ENCODE data around the gene MTFR1L. TPM values are rescaled to one million over a fixed set of nuclear protein-coding genes. Genes with fewer than 3 reads are reported as not detected.

Gene MTFR1L
- total RNA-seq, 2 experiments from 2014 or later = 25.5 to 28.0 TPM

GRCh38 chr1:25871704-25872494 is 52.1 kb downstream of the MTFR1L start:
- H3K9me3 ChIP-seq (ENCODE audit: control insufficient read depth in 1 of 2, insufficient read depth in 1 of 2, low read length in 2 of 2) = no peaks in the 10 kb centered on the region
- DNase-seq (no peak), ATAC-seq (ENCODE audit: poor library complexity) (no peak)
- intact Hi-C loops (cut with DNase I, micrococcal nuclease) = loop anchor here in 1 of 2 experiments (1.0 kb wide), 1 partner anchor 96 kb away; no protein-coding TSS in a partner anchor
- H3K4me1 Mint-ChIP-seq (ENCODE audit: low read depth) = peaks cover 10% of the 10 kb centered on the region
- no peaks in the 10 kb centered on the region for H3K9me3 Mint-ChIP-seq
- ChIA-PET CTCF (no interaction called here), POLR2A (no interaction called here)
- no peaks in the 10 kb centered on the region for H3K27me3 ChIP-seq (ENCODE audit: control insufficient read depth in 1 of 2, insufficient read depth in 2 of 2, low read length in 2 of 2)
- H3K36me3 ChIP-seq (ENCODE audit: insufficient read depth, low read length) = no peaks in the 10 kb centered on the region
- H3K4me3 ChIP-seq (ENCODE audit: low read length) = no peak overlapping the region
- H3K27ac Mint-ChIP-seq = no peak overlapping the region
- no peak overlapping the region for H3K27ac ChIP-seq (ENCODE audit: low read depth in 1 of 2, low read length in 2 of 2)
- H3K4me3 Mint-ChIP-seq = no peak overlapping the region
- peaks cover 17% of the 10 kb centered on the region for H3K4me1 ChIP-seq (ENCODE audit: insufficient read depth, low read length)
- H3K36me3 Mint-ChIP-seq (ENCODE audit: low read depth) = no peaks in the 10 kb centered on the region
- TF ChIP-seq, protein P1, sequence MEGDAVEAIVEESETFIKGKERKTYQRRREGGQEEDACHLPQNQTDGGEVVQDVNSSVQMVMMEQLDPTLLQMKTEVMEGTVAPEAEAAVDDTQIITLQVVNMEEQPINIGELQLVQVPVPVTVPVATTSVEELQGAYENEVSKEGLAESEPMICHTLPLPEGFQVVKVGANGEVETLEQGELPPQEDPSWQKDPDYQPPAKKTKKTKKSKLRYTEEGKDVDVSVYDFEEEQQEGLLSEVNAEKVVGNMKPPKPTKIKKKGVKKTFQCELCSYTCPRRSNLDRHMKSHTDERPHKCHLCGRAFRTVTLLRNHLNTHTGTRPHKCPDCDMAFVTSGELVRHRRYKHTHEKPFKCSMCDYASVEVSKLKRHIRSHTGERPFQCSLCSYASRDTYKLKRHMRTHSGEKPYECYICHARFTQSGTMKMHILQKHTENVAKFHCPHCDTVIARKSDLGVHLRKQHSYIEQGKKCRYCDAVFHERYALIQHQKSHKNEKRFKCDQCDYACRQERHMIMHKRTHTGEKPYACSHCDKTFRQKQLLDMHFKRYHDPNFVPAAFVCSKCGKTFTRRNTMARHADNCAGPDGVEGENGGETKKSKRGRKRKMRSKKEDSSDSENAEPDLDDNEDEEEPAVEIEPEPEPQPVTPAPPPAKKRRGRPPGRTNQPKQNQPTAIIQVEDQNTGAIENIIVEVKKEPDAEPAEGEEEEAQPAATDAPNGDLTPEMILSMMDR (IDR thresholded peaks at IDR 0.05) = no peak
- no peaks in the 10 kb centered on the region for H3K27me3 Mint-ChIP-seq

DNA sequence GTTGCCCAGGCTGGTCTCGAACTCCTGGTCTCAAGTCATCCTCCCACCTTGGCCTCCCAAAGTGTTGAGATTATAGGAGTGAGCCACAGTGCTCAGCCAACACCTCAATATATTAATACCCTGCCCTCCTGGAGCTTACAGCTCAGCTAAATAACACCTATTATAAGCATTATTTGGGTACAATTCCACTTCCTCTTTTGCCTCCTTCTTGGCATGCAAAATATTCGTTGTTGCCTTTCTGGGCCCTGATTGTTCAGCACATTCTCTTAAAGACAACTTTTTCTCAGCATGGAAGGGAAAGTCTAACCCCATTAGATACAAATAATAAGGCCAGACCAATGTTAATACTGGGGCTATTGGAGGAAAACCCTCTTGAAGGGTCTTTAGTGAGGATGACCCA is 53.0 kb downstream of the MTFR1L start:
- Histone ChIP-seq H3K4me3 (ENCODE audit: low read length) (no peak overlapping the region), H3K27me3 (ENCODE audit: control insufficient read depth in 1 of 2, insufficient read depth in 2 of 2, low read length in 2 of 2) (no peaks in the 10 kb centered on the region), H3K4me1 (ENCODE audit: insufficient read depth, low read length) (peaks cover 17% of the 10 kb centered on the region), H3K36me3 (ENCODE audit: insufficient read depth, low read length) (no peaks in the 10 kb centered on the region), H3K27ac (ENCODE audit: low read depth in 1 of 2, low read length in 2 of 2) (no peak overlapping the region), H3K9me3 (ENCODE audit: control insufficient read depth in 1 of 2, insufficient read depth in 1 of 2, low read length in 2 of 2) (no peaks in the 10 kb centered on the region)
- H3K27ac Mint-ChIP-seq = no peak overlapping the region
- H3K4me3 Mint-ChIP-seq = peak overlapping the region; percentile 7
- no peaks in the 10 kb centered on the region for H3K36me3 Mint-ChIP-seq (ENCODE audit: low read depth)
- intact Hi-C loops (cut with DNase I, micrococcal nuclease) = no loop called here
- H3K9me3 Mint-ChIP-seq = no peaks in the 10 kb centered on the region
- ATAC-seq (ENCODE audit: poor library complexity) (no peak), DNase-seq (no peak)
- ChIA-PET POLR2A (no interaction called here), CTCF (no interaction called here)
- peaks cover 10% of the 10 kb centered on the region for H3K4me1 Mint-ChIP-seq (ENCODE audit: low read depth)
- TF ChIP-seq, protein P1 (IDR thresholded peaks at IDR 0.05) = no peak
- H3K27me3 Mint-ChIP-seq = no peaks in the 10 kb centered on the region

- H3K36me3 Mint-ChIP-seq (ENCODE audit: low read depth) = no peaks in the 10 kb centered on the region
- H3K4me1 ChIP-seq (ENCODE audit: insufficient read depth, low read length) = peaks cover 17% of the 10 kb centered on the region
- ChIA-PET CTCF (no interaction called here), POLR2A (no interaction called here)
- H3K9me3 ChIP-seq (ENCODE audit: control insufficient read depth in 1 of 2, insufficient read depth in 1 of 2, low read length in 2 of 2) = no peaks in the 10 kb centered on the region
- no peak overlapping the region for H3K27ac ChIP-seq (ENCODE audit: low read depth in 1 of 2, low read length in 2 of 2)
- no peaks in the 10 kb centered on the region for H3K9me3 Mint-ChIP-seq
- intact Hi-C loops (cut with DNase I, micrococcal nuclease) = no loop called here
- H3K4me1 Mint-ChIP-seq (ENCODE audit: low read depth) = peaks cover 10% of the 10 kb centered on the region
- H3K4me3 ChIP-seq (ENCODE audit: low read length) = no peak overlapping the region
- no peaks in the 10 kb centered on the region for H3K27me3 ChIP-seq (ENCODE audit: control insufficient read depth in 1 of 2, insufficient read depth in 2 of 2, low read length in 2 of 2)
- H3K4me3 Mint-ChIP-seq = peak overlapping the region; percentile 7
- no peaks in the 10 kb centered on the region for H3K36me3 ChIP-seq (ENCODE audit: insufficient read depth, low read length)
- H3K27ac Mint-ChIP-seq = no peak overlapping the region
- TF ChIP-seq, protein P1 (IDR thresholded peaks at IDR 0.05) = no peak
- DNase-seq = no peak
- no peaks in the 10 kb centered on the region for H3K27me3 Mint-ChIP-seq
- ATAC-seq (ENCODE audit: poor library complexity) = no peak
Observed at GRCh38 chr1:25873120-25873519, 53.4 kb downstream of the MTFR1L start.

Data from CD4-positive, alpha-beta T cell (primary cell).